ENCODE data around the gene TMBIM1.

- TF ChIP-seq, protein P1, sequence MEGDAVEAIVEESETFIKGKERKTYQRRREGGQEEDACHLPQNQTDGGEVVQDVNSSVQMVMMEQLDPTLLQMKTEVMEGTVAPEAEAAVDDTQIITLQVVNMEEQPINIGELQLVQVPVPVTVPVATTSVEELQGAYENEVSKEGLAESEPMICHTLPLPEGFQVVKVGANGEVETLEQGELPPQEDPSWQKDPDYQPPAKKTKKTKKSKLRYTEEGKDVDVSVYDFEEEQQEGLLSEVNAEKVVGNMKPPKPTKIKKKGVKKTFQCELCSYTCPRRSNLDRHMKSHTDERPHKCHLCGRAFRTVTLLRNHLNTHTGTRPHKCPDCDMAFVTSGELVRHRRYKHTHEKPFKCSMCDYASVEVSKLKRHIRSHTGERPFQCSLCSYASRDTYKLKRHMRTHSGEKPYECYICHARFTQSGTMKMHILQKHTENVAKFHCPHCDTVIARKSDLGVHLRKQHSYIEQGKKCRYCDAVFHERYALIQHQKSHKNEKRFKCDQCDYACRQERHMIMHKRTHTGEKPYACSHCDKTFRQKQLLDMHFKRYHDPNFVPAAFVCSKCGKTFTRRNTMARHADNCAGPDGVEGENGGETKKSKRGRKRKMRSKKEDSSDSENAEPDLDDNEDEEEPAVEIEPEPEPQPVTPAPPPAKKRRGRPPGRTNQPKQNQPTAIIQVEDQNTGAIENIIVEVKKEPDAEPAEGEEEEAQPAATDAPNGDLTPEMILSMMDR (IDR thresholded peaks at IDR 0.05; ENCODE audit: insufficient read depth, low read length, poor library complexity, severe bottlenecking): no peak
- TF ChIP-seq EZH2phosphoT487 (conservative IDR thresholded peaks at IDR 0.05; ENCODE audit: low read length): no peak
Observed at GRCh38 chr2:218323526-218324472, 31.5 kb upstream of the TMBIM1 start.
